Activated gamma-delta T cell treated with Interleukin-2 at 50 U/mL for 16 hours (primary cell): ENCODE data around the gene RLIM.
A peak's percentile ranks its signal among the peaks of the same experiment; 100 is the strongest.
"Not testable (repeated sequence)": the region's sequence is repeated elsewhere in the genome, so short reads cannot be mapped to it uniquely, and the experiment has no call there.

Experiments
- DNase-seq: peaks from one replicate; pipeline ENCODE4 v3.0.0-alpha.2; 2020

Gene RLIM

GRCh38 chrX:74614093-74614909 lies at the start of gene RLIM:
TSS of gene RLIM (minus strand) at chrX:74614624. CDS start at chrX:74595977, 18,647 bp downstream.
- peak; percentile 89 for DNase-seq

GRCh38 chrX:74656079-74656745 lies 41.8 kb upstream of the RLIM start:
- no peak for DNase-seq

- DNase-seq, result not testable (repeated sequence)
Measured at GRCh38 chrX:74654953-74655352, 40.5 kb upstream of the RLIM start.

GRCh38 chrX:74636749-74637314 lies 22.4 kb upstream of the RLIM start:
- DNase-seq, result no peak

GRCh38 chrX:74613370-74614092 lies 893 bp downstream of the RLIM start:
- DNase-seq, result no peak

- no peak for DNase-seq
Measured at GRCh38 chrX:74606799-74607198, 7.6 kb downstream of the RLIM start.

- DNase-seq, result no peak
Measured at GRCh38 chrX:74606342-74606741, 8.1 kb downstream of the RLIM start.

- no peak for DNase-seq
Measured at GRCh38 chrX:74603040-74603439, 11.4 kb downstream of the RLIM start.

GRCh38 chrX:74602142-74602541 lies 12.3 kb downstream of the RLIM start:
- DNase-seq, result no peak

- DNase-seq, result no peak
Measured at GRCh38 chrX:74593593-74593992, 20.8 kb downstream of the RLIM start.

- DNase-seq, result no peak
Measured at GRCh38 chrX:74585766-74586165, 28.7 kb downstream of the RLIM start.

GRCh38 chrX:74579597-74580198 lies 34.7 kb downstream of the RLIM start:
- DNase-seq, result no peak

- DNase-seq, result no peak
Measured at GRCh38 chrX:74578137-74578536, 36.3 kb downstream of the RLIM start.

- DNase-seq, result no peak
Measured at GRCh38 chrX:74557378-74557777, 57.0 kb downstream of the RLIM start.

GRCh38 chrX:74551934-74552333 lies 62.5 kb downstream of the RLIM start:
- DNase-seq, result no peak

GRCh38 chrX:74550295-74550802 lies 64.1 kb downstream of the RLIM start:
- DNase-seq, result peak; percentile 88

GRCh38 chrX:74546984-74547383 lies 67.4 kb downstream of the RLIM start:
- no peak for DNase-seq

GRCh38 chrX:74545880-74546523 lies 68.4 kb downstream of the RLIM start:
- no peak for DNase-seq

GRCh38 chrX:74540635-74541249 lies 73.7 kb downstream of the RLIM start:
- no peak for DNase-seq

- no peak for DNase-seq
Measured at GRCh38 chrX:74536832-74537371, 77.5 kb downstream of the RLIM start.

GRCh38 chrX:74536152-74536831 lies 78.1 kb downstream of the RLIM start:
- peak; percentile 14 for DNase-seq
